Heart left ventricle (tissue), 16 donors: Measurements from ENCODE around the gene ALAS1. TPM values are rescaled to one million over a fixed set of nuclear protein-coding genes. Genes with fewer than 3 reads are reported as not detected.

Experiments used
- ATAC-seq, 4 donors: fragments of 200-7000 bp; cut with Tn5 transposase; one replicate each; pipeline ENCODE4 v1.9.1; 2020 to 2022; ENCODE audit warnings: moderate library complexity in 4 of 4, mild to moderate bottlenecking in 3 of 4, moderate number of reproducible peaks in 1 of 4
- DNase-seq, 5 donors: peaks; one replicate each; pipeline ENCODE4 v3.0.0-alpha.2; 2020
- H3K27ac ChIP-seq, 12 donors: fragments of 200-600 bp; sonication (generic) in 4 of 12; one replicate each; pipeline versions ENCODE4 v1.5.0 to v1.8.0; 2016 to 2022; ENCODE audit warnings: mild to moderate bottlenecking in 2 of 12
- H3K27me3 ChIP-seq, 9 donors: fragments of 200-600 bp; sonication (generic) in 2 of 9; one replicate each; pipeline versions ENCODE4 v1.5.1 to v1.8.0; 2016 to 2022; ENCODE audit warnings: mild to moderate bottlenecking in 3 of 9
- H3K36me3 ChIP-seq, 9 donors: fragments of 200-600 bp; sonication (generic) in 2 of 9; one replicate each; pipeline versions ENCODE4 v1.5.0 to v1.8.0; 2018 to 2022; ENCODE audit warnings: mild to moderate bottlenecking in 2 of 9
- H3K4me1 ChIP-seq, 12 donors: fragments of 200-600 bp; sonication (generic) in 4 of 12; one replicate each; pipeline versions ENCODE4 v1.5.0 to v1.8.0; 2016 to 2022; ENCODE audit warnings: mild to moderate bottlenecking in 3 of 12
- H3K4me3 ChIP-seq, 12 donors: fragments of 200-600 bp; sonication (generic) in 4 of 12; one replicate each; pipeline versions ENCODE4 v1.5.0 to v1.8.0; 2017 to 2022; ENCODE audit warnings: mild to moderate bottlenecking in 9 of 12, moderate library complexity in 4 of 12
- H3K9me3 ChIP-seq, 12 donors: fragments of 200-600 bp; sonication (generic) in 4 of 12; one replicate each; pipeline versions ENCODE4 v1.5.0 to v1.8.0; 2016 to 2022; ENCODE audit warnings: mild to moderate bottlenecking in 1 of 12
- CTCF ChIP-seq, 12 donors: fragments of 200-600 bp; sonication (generic) in 4 of 12; IDR thresholded peaks; one replicate each; pipeline versions ENCODE4 v1.5.0 to v1.8.0; 2018 to 2022; ENCODE audit warnings: antibody characterized with exemption in 12 of 12, mild to moderate bottlenecking in 5 of 12
- POLR2A ChIP-seq, 2 donors: fragments of 450-650 bp; IDR thresholded peaks; one replicate each; pipeline ENCODE4 v1.6.1; 2017; ENCODE audit warnings: antibody characterized with exemption in 2 of 2, mild to moderate bottlenecking in 2 of 2, moderate library complexity in 2 of 2
- WGBS, 4 donors: extraction: QIAGEN DNeasy Blood & Tissue Kit in 2 of 4; methylation state at CpG; one replicate each; pipeline versions ENCODE4 v1.1.5 to v1.1.7; 2013 to 2018; 5-methylcytosine and 5-hydroxymethylcytosine counted together
- intact Hi-C, 10 donors: fragments of 100-400 bp; cut with DNase I; formaldehyde crosslinking; loops; one replicate each; pipeline versions ENCODE4 v1.11.1 to v1.14.2; 2022
- polyA plus RNA-seq, 2 donors: library from polyadenylated mRNA; stranded (reverse); fragments of 200-250 nt; gene quantifications; one replicate each; pipeline ENCODE4 v1.2.3, GENCODE V29; 2013
- total RNA-seq, 9 donors: library from RNA; depleted of rRNA in 2 of 9; stranded (reverse); fragments of >200 nt in 2 of 9; fragmentation: NEBNext Ultra II Directional in 3 of 9; extraction: Animal tissue kit (Norgen Biotek cat#: 25700) in 3 of 9; gene quantifications; one replicate each; pipeline versions ENCODE4 v1.1.0 to v1.2.4, GENCODE V29; 2016 to 2023
- donor health status: ischemic (EF 13 %, LVEDD 7.1; RV severe dilation, severe dysfunction).
- donor health status: healthy with polysubstance abuse.
- donor health status: DM: no; HTN: yes; CAD: no.
- donor health status: DM: no; HTN: no; CAD: no.
- donor health status: ischemic (EF 25% LVEDD 6.9; RV normal size, moderate dysfunction).
- donor health status: ischemic (EF 25% LVEDD 5.7; RV mildly dilated, moderate dysfunction).
- donor health status: healthy.
- donor health status: DM: yes; HTN: yes; CAD: no.
- donor health status: ischemic (EF 35%, LVEDD 5.7; RV mildly dilated, moderate dysfunction).
- donor health status: nonischemic (EF 11% LVEDD 7.7; RV severe dilation, severe dysfunction).
- donor health status: DM: yes; HTN: yes; CAD: no.
- donor health status: PGD.
- donor health status: ischemic (EF 29% LVEDD 5.4; RV normal size, mild dysfunction).
- donor health status: nonischemic (EF 23%, LVEDD 6.1; RV moderate dilation, normal function).

Gene ALAS1
- total and polyA plus RNA-seq, 11 donors = 77.9 to 213 (median 132) TPM

DNA sequence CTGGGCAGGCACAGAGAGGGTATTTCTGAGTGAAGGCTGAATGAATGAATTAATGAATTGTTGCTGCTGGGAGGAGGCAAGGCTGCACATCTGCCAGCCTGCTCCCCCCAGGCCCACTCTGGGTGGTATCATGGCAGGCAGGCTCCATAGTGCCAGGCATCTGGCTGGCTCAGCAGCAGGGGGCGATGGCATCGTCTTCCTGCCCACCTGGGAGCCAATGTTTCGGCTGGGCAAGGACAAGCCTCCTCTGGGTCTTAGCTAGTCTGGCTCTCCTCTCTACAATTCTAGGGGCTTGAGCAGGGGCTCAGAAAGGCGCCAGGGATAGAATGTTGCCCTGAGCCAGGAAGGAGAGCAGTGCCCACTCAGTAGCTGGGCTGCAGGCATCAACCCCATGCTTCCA, 29.2 kb downstream of the ALAS1 start:
- H3K4me3 ChIP-seq = no peak overlapping the region
- intact Hi-C loops = no loop called here
- H3K36me3 ChIP-seq = peaks cover 0 to 48% (median 44%) of the 10 kb centered on the region in 9 donors
- peaks cover 0 to 21% (median 5%) of the 10 kb centered on the region in 12 donors for H3K4me1 ChIP-seq
- ATAC-seq (no peak), DNase-seq (no peak)
- no peaks in the 10 kb centered on the region for H3K9me3 ChIP-seq
- H3K27ac ChIP-seq = no peak overlapping the region
- TF ChIP-seq CTCF (IDR thresholded peaks at IDR 0.05) (peak in 1 of 12 donors; percentile 8), POLR2A (IDR thresholded peaks at IDR 0.05) (no peak)
- no peaks in the 10 kb centered on the region for H3K27me3 ChIP-seq
- 80 to 92% (median 84%) methylated on average over 3 to 4 of the region's 4 CpGs for WGBS, 4 donors

- Histone ChIP-seq H3K36me3 (peaks cover 0 to 53% (median 48%) of the 10 kb centered on the region in 9 donors), H3K27ac (no peak overlapping the region), H3K27me3 (no peaks in the 10 kb centered on the region), H3K4me3 (no peak overlapping the region), H3K4me1 (peaks cover 0 to 22% (median 10%) of the 10 kb centered on the region in 12 donors), H3K9me3 (no peaks in the 10 kb centered on the region)
- TF ChIP-seq CTCF (IDR thresholded peaks at IDR 0.05) (no peak), POLR2A (IDR thresholded peaks at IDR 0.05) (no peak)
- DNase-seq = no peak
- ATAC-seq = no peak
- intact Hi-C loops = no loop called here
- WGBS, 4 donors = 67 to 84% (median 78%) methylated on average over 7 of the region's 7 CpGs
Observed at GRCh38 chr3:52227766-52228165, 29.8 kb downstream of the ALAS1 start.

- Histone ChIP-seq H3K36me3 (peaks cover 0 to 58% (median 48%) of the 10 kb centered on the region in 9 donors), H3K4me1 (peaks cover 0 to 26% (median 14%) of the 10 kb centered on the region in 12 donors), H3K4me3 (no peak overlapping the region), H3K9me3 (no peaks in the 10 kb centered on the region), H3K27ac (no peak overlapping the region), H3K27me3 (no peaks in the 10 kb centered on the region)
- TF ChIP-seq POLR2A (IDR thresholded peaks at IDR 0.05) (no peak), CTCF (IDR thresholded peaks at IDR 0.05) (no peak)
- 87 to 95% (median 89%) methylated on average over 9 to 10 of the region's 10 CpGs for WGBS, 4 donors
- DNase-seq (no peak), ATAC-seq (no peak)
- intact Hi-C loops = no loop called here
Observed at GRCh38 chr3:52228266-52228665, 30.3 kb downstream of the ALAS1 start.

- Histone ChIP-seq H3K27me3 (no peaks in the 10 kb centered on the region), H3K27ac (no peak overlapping the region), H3K9me3 (no peaks in the 10 kb centered on the region), H3K36me3 (peaks cover 0 to 62% (median 51%) of the 10 kb centered on the region in 9 donors), H3K4me3 (no peak overlapping the region), H3K4me1 (peaks cover 0 to 26% (median 16%) of the 10 kb centered on the region in 12 donors)
- DNase-seq = no peak
- intact Hi-C loops = no loop called here
- TF ChIP-seq POLR2A (IDR thresholded peaks at IDR 0.05) = no peak
- no peak for TF ChIP-seq CTCF (IDR thresholded peaks at IDR 0.05)
- ATAC-seq = no peak
- WGBS, 4 donors = 87 to 100% (median 92%) methylated on average over 1 to 21 of the region's 21 CpGs
Observed at GRCh38 chr3:52228751-52229291, 30.9 kb downstream of the ALAS1 start.
